H1 (cell line): Measurements from ENCODE around the gene AP1S3. TPM values are rescaled to one million over a fixed set of nuclear protein-coding genes. Genes with fewer than 3 reads are reported as not detected.

ENCODE experiments used
- CTCF ChIA-PET: fragments of 300-600 bp; sonication (Branson Sonifier 250); formaldehyde crosslinking; loops from one replicate; lab custom pipeline; 2021; ENCODE audit not compliant: partially characterized antibody; lab: Charles Lee
- POLR2A ChIA-PET: fragments of 300-600 bp; sonication (Branson Sonifier 250); formaldehyde crosslinking; loops from one replicate; lab custom pipeline; 2021; ENCODE audit warnings: inconsistent platforms; ENCODE audit not compliant: partially characterized antibody; lab: Charles Lee
- DNase-seq, 2 experiments: peaks; one replicate each; pipeline versions ENCODE4 v3.0.0 to v3.0.0-alpha.2; 2010 to 2022; ENCODE audit warnings: low spot score in 2 of 2, low read depth in 1 of 2, mixed read lengths in 1 of 2
- FAIRE-seq: peaks from 2 replicates; lab custom pipeline; 2011; peaks lifted over from hg19 to GRCh38; lab: Jason Lieb, UNC
- H2AFZ ChIP-seq: 2 replicates; pipeline ENCODE4 v1.8.1; 2012; ENCODE audit warnings: low read length, inconsistent platforms
- H2AK5ac ChIP-seq: 2 replicates; pipeline ENCODE4 v1.6.1; 2013; ENCODE audit warnings: low read depth, low read length
- H2BK120ac ChIP-seq: replicated peaks from 2 replicates; pipeline ENCODE3; 2013; ENCODE audit warnings: low read depth, low read length, inconsistent platforms
- H2BK12ac ChIP-seq: 2 replicates; pipeline ENCODE4 v1.6.1; 2013; ENCODE audit warnings: low read depth, low read length
- H2BK15ac ChIP-seq: 2 replicates; pipeline ENCODE4 v1.6.1; 2013; ENCODE audit warnings: low read length
- H2BK20ac ChIP-seq: 2 replicates; pipeline ENCODE4 v1.6.1; 2013; ENCODE audit warnings: low read length
- H2BK5ac ChIP-seq: 2 replicates; pipeline ENCODE4 v1.6.1; 2013; ENCODE audit warnings: low read depth, low read length
- H3K14ac ChIP-seq: 2 replicates; pipeline ENCODE4 v1.6.1; 2013; ENCODE audit warnings: inconsistent platforms; ENCODE audit not compliant: insufficient read length
- H3K18ac ChIP-seq: 2 replicates; pipeline ENCODE4 v1.6.1; 2013; ENCODE audit warnings: low read length; ENCODE audit errors: extremely low read depth
- H3K23ac ChIP-seq: 2 replicates; pipeline ENCODE4 v1.6.1; 2013; ENCODE audit warnings: inconsistent platforms; ENCODE audit not compliant: insufficient read length
- H3K23me2 ChIP-seq: 2 replicates; pipeline ENCODE4 v1.6.1; 2013; ENCODE audit warnings: low read depth, low read length
- H3K27ac ChIP-seq: 2 replicates; pipeline ENCODE4 v1.6.1; 2011; ENCODE audit warnings: low read depth, low read length, inconsistent platforms
- H3K27me3 ChIP-seq, 4 experiments: replicated peaks in 1 of 4; 1 replicate in 1 of 4; 2 replicates in 3 of 4; pipeline versions ENCODE4 v1.6.1 to v1.8.1; 2011 to 2013; ENCODE audit warnings: low read length in 3 of 4, mild to moderate bottlenecking in 3 of 4, inconsistent platforms in 2 of 4, mixed read lengths in 2 of 4, moderate library complexity in 1 of 4; ENCODE audit not compliant: control insufficient read depth in 3 of 4, insufficient read depth in 3 of 4; ENCODE audit errors: extremely low read depth in 1 of 4
- H3K36me3 ChIP-seq, 4 experiments: 2 replicates each; pipeline versions ENCODE4 v1.6.1 to v1.8.1; 2011 to 2013; ENCODE audit warnings: mild to moderate bottlenecking in 4 of 4, low read length in 3 of 4, moderate library complexity in 2 of 4, control low read depth in 1 of 4, inconsistent platforms in 1 of 4; ENCODE audit not compliant: insufficient read depth in 4 of 4, control insufficient read depth in 2 of 4
- H3K4ac ChIP-seq: replicated peaks from 2 replicates; pipeline ENCODE3; 2013; ENCODE audit warnings: low read length, low read depth, mixed read lengths, inconsistent platforms; ENCODE audit not compliant: insufficient read length
- H3K4me1 ChIP-seq, 4 experiments: replicated peaks in 1 of 4; 1 replicate in 1 of 4; 2 replicates in 3 of 4; pipeline versions ENCODE4 v1.6.1 to v1.8.1; 2011 to 2013; ENCODE audit warnings: low read length in 3 of 4, inconsistent platforms in 2 of 4, mixed read lengths in 1 of 4; ENCODE audit not compliant: insufficient read depth in 4 of 4, control insufficient read depth in 3 of 4
- H3K4me2 ChIP-seq, 2 experiments: 2 replicates each; pipeline versions ENCODE4 v1.6.1 to v1.8.1; 2011 to 2013; ENCODE audit warnings: low read depth in 2 of 2, low read length in 2 of 2, control low read depth in 1 of 2, inconsistent platforms in 1 of 2, mild to moderate bottlenecking in 1 of 2; ENCODE audit not compliant: insufficient read depth in 1 of 2
- H3K4me3 ChIP-seq, 4 experiments: fragments of 200-600, 300-600 bp in 1 of 4; sonication (generic), shearing (Covaris generic), sonication (Bioruptor Twin) in 1 of 4; 2 replicates each; pipeline versions ENCODE4 v1.5.1 to v1.8.1; 2011 to 2016; ENCODE audit warnings: low read length in 4 of 4, low read depth in 3 of 4, control low read depth in 2 of 4, inconsistent platforms in 2 of 4, mild to moderate bottlenecking in 2 of 4, mixed read lengths in 1 of 4, moderate library complexity in 1 of 4; ENCODE audit not compliant: insufficient read depth in 2 of 4; ENCODE audit errors: extremely low read depth in 1 of 4
- H3K56ac ChIP-seq: replicated peaks from 2 replicates; pipeline ENCODE3; 2013; ENCODE audit warnings: low read depth, mild to moderate bottlenecking, mixed read lengths, low read length, inconsistent platforms; ENCODE audit not compliant: insufficient read length
- H3K79me1 ChIP-seq: 2 replicates; pipeline ENCODE4 v1.6.1; 2013; ENCODE audit warnings: low read depth, low read length, control low read depth
- H3K79me2 ChIP-seq, 2 experiments: 2 replicates each; pipeline versions ENCODE4 v1.6.1 to v1.8.1; 2012 to 2013; ENCODE audit warnings: low read length in 2 of 2, mild to moderate bottlenecking in 2 of 2, inconsistent platforms in 1 of 2; ENCODE audit not compliant: insufficient read depth in 2 of 2, control insufficient read depth in 1 of 2
- H3K9ac ChIP-seq, 4 experiments: replicated peaks in 1 of 4; 1 replicate in 1 of 4; 2 replicates in 3 of 4; pipeline versions ENCODE4 v1.6.1 to v1.8.1; 2011 to 2013; ENCODE audit warnings: low read depth in 3 of 4, low read length in 3 of 4, control low read depth in 2 of 4, mild to moderate bottlenecking in 2 of 4, moderate library complexity in 2 of 4, inconsistent platforms in 1 of 4; ENCODE audit errors: extremely low read depth in 1 of 4
- H3K9me3 ChIP-seq, 2 experiments: 2 replicates each; pipeline versions ENCODE4 v1.6.1 to v1.8.1; 2012 to 2013; ENCODE audit warnings: mild to moderate bottlenecking in 2 of 2, moderate library complexity in 2 of 2, control low read depth in 1 of 2, inconsistent platforms in 1 of 2, low read depth in 1 of 2, low read length in 1 of 2, mixed read lengths in 1 of 2; ENCODE audit not compliant: insufficient read depth in 2 of 2
- H4K20me1 ChIP-seq, 2 experiments: replicated peaks in 1 of 2; 2 replicates each; pipeline versions ENCODE3 to v1.8.1; 2011 to 2013; ENCODE audit warnings: inconsistent platforms in 2 of 2, low read length in 2 of 2, mild to moderate bottlenecking in 1 of 2; ENCODE audit not compliant: insufficient read depth in 2 of 2, control insufficient read depth in 1 of 2
- H4K5ac ChIP-seq: 2 replicates; pipeline ENCODE4 v1.6.1; 2013; ENCODE audit warnings: low read length, low read depth, mixed read lengths, inconsistent platforms; ENCODE audit not compliant: insufficient read length
- H4K8ac ChIP-seq: 2 replicates; pipeline ENCODE4 v1.8.0; 2013; ENCODE audit warnings: mild to moderate bottlenecking, moderate library complexity, low read length, inconsistent platforms; ENCODE audit not compliant: insufficient read depth; ENCODE audit errors: extremely low read depth
- H4K91ac ChIP-seq: replicated peaks from 2 replicates; pipeline ENCODE3; 2013; ENCODE audit warnings: low read length, mixed read lengths, inconsistent platforms; ENCODE audit not compliant: insufficient read length
- GTF2F1 ChIP-seq: IDR thresholded peaks from 2 replicates; pipeline ENCODE4 v1.6.1; 2012; ENCODE audit warnings: low read depth, low read length, improper control_type of control experiment, borderline replicate concordance
- JUND ChIP-seq: IDR thresholded peaks from 2 replicates; pipeline ENCODE4 v1.6.1; 2011; ENCODE audit warnings: mild to moderate bottlenecking, improper control_type of control experiment, low read length
- KDM5A ChIP-seq: fragments of 200-600 bp; IDR thresholded peaks from 2 replicates; pipeline ENCODE4 v1.7.1; 2012; ENCODE audit warnings: mild to moderate bottlenecking, low read length, inconsistent platforms, mixed read lengths
- SRF ChIP-seq: IDR thresholded peaks from 2 replicates; pipeline ENCODE4 v1.6.1; 2011; ENCODE audit warnings: mild to moderate bottlenecking, low read depth, low read length, moderate library complexity
- TAF1 ChIP-seq: IDR thresholded peaks from 2 replicates; pipeline ENCODE4 v1.6.1; 2011; ENCODE audit warnings: mild to moderate bottlenecking, low read depth, low read length
- TCF12 ChIP-seq: IDR thresholded peaks from 2 replicates; pipeline ENCODE4 v1.6.1; 2011; ENCODE audit warnings: low read depth, mild to moderate bottlenecking, low read length
- TEAD4 ChIP-seq: IDR thresholded peaks from 2 replicates; pipeline ENCODE4 v1.6.1; 2012; ENCODE audit warnings: low read depth, low read length, inconsistent platforms, mixed read lengths
- WGBS, 2 experiments: shearing (Covaris generic) in 1 of 2; methylation state at CpG; one replicate each; pipeline versions ENCODE4 v1.1.6 to v1.1.7; 2013 to 2015; ENCODE audit warnings: low lambda C conversion rate in 2 of 2, mixed read lengths in 2 of 2, inconsistent platforms in 1 of 2, low coverage in 1 of 2, missing lambda C conversion rate in 1 of 2; ENCODE audit not compliant: insufficient replicate concordance in 2 of 2, insufficient coverage in 1 of 2, insufficient read length in 1 of 2; ENCODE audit errors: extremely low coverage in 1 of 2, missing lambda C conversion rate in 1 of 2; 5-methylcytosine and 5-hydroxymethylcytosine counted together
- polyA plus RNA-seq, 7 experiments: library from polyadenylated mRNA; depleted of rRNA in 3 of 7; stranded (reverse) in 5 of 7; unstranded in 2 of 7; fragments of >200 nt in 5 of 7; fragments of 200-250 nt in 2 of 7; gene quantifications; 1 replicate in 5 of 7; 2 replicates in 1 of 7; 4 replicates in 1 of 7; pipeline versions ENCODE4 v1.2.1 to v1.2.3, GENCODE V29; 2011 to 2013; ENCODE audit warnings: missing spikeins in 2 of 7, mixed read lengths in 2 of 7
- total RNA-seq: library from RNA; stranded (reverse); fragmentation: NEBNext Ultra II Directional; extraction: Animal tissue kit (Norgen Biotek cat#: 25700); gene quantifications from 2 replicates; pipeline ENCODE4 v1.2.1, GENCODE V29; 2021

AP1S3 gene
- total and polyA plus RNA-seq, 2 of the 8 experiments (the other 6 are each of a cell fraction or from before 2014, with no cell fraction given): 3.9 to 20.2 TPM

GRCh38 chr2:223734346-223734745, 103.0 kb downstream of the AP1S3 start:
- TF ChIP-seq GTF2F1 (no peak), TCF12 (no peak), SRF (no peak), TAF1 (no peak), TEAD4 (no peak), KDM5A (no peak), JUND (no peak)
- Histone ChIP-seq H3K27me3 (no peaks in the 10 kb centered on the region), H4K8ac (no peak overlapping the region), H2BK120ac (no peak overlapping the region), H2BK5ac (no peak overlapping the region), H2AK5ac (no peak overlapping the region), H3K9ac (no peak overlapping the region), H3K18ac (no peak overlapping the region), H3K56ac (no peak overlapping the region), H3K4me1 (no peaks in the 10 kb centered on the region), H3K23me2 (no peaks in the 10 kb centered on the region), H2BK15ac (no peak overlapping the region), H3K79me1 (no peaks in the 10 kb centered on the region), H2AFZ (no peak overlapping the region), H3K36me3 (no peaks in the 10 kb centered on the region), H3K79me2 (no peaks in the 10 kb centered on the region), H4K91ac (no peak overlapping the region), H3K4me3 (no peak overlapping the region), H2BK20ac (no peak overlapping the region), H4K20me1 (no peaks in the 10 kb centered on the region), H3K14ac (no peak overlapping the region), H3K9me3 (0 out of 4 replicates have a peak, but pooled peaks cover 0 to 2% of the 10 kb centered on the region in 2 experiments), H3K23ac (no peak overlapping the region), H3K4me2 (no peak overlapping the region), H4K5ac (no peak overlapping the region), H2BK12ac (no peak overlapping the region), H3K4ac (no peak overlapping the region), H3K27ac (no peak overlapping the region)
- CTCF ChIA-PET: interaction anchor here (1.0 to 1.7 kb wide), 3 partner anchors 11 to 170 kb away, joined by 3 to 4 read pairs (median 4); no protein-coding TSS in a partner anchor
- POLR2A ChIA-PET: no interaction called here
- WGBS, 2 experiments: 93% methylated on average over 2 of the region's 2 CpGs; no CpG with 5 or more reads in 1 of the 2 experiments
- DNase-seq: no peak
- no peak for FAIRE-seq
